ENCODE data around the gene ADCY9. TPM values are rescaled to one million over a fixed set of nuclear protein-coding genes. Genes with fewer than 3 reads are reported as not detected.

Gene ADCY9
- total and polyA plus RNA-seq, 2 experiments from 2014 or later, result 2.2 to 18.3 TPM

DNA sequence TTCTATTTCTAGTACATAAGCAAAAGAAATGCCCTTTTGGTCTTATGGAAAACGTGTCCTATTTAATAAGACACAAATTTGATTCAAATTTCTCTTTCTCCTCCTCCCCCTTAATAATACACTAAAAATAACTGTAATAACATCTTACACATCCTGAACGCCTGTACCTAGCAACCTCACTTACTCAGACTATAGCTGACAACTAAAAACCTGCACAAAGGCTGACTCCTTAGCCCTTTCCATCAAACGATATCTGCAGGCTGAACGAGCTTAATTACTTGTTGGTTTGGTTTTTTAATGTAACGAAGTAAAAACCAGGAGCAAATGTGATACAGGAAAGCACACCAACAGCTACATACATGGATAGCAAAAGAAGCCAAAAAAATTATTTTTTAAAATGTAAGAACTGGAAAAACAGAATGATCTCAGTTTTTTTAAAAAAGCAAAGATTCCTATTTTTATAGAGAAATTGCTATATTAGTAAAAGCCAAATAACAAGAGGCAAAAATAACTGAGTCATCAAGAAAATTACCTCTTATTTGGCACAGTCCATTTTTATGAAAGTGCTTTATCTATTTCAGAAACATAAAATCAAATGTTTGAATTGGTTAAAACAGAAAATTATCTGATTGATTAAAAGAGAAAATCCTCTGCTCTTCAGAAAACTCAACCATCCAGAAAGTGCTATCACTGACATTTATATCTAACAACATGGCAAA lies 23.5 kb downstream of the ADCY9 start:
- no peak overlapping the region for H2AFZ ChIP-seq
- no peaks in the 10 kb centered on the region for H3K27me3 ChIP-seq (ENCODE audit: insufficient read depth)
- H3K9me3 Mint-ChIP-seq, result no peaks in the 10 kb centered on the region
- no peaks in the 10 kb centered on the region for H3K36me3 Mint-ChIP-seq (ENCODE audit: low read depth)
- no peaks in the 10 kb centered on the region for H3K36me3 ChIP-seq (ENCODE audit: insufficient read depth)
- H3K4me3 ChIP-seq, result no peak overlapping the region
- H3K27ac Mint-ChIP-seq, result no peak overlapping the region
- H3K4me2 ChIP-seq, result no peak overlapping the region
- H3K4me1 ChIP-seq (ENCODE audit: insufficient read depth), result no peaks in the 10 kb centered on the region
- DNase-seq (ENCODE audit: low spot score), result no peak
- H3K4me1 Mint-ChIP-seq, result peaks cover 10% of the 10 kb centered on the region
- peaks cover 4% of the 10 kb centered on the region; the same call in 1 of the 2 replicates for H3K79me2 ChIP-seq (replicated peaks; ENCODE audit: insufficient read depth)
- H3F3A ChIP-seq (replicated peaks; ENCODE audit: low read depth), result no peaks in the 10 kb centered on the region
- H3K9me2 ChIP-seq (ENCODE audit: insufficient read depth), result no peaks in the 10 kb centered on the region
- no peak for ATAC-seq
- H3K27me3 Mint-ChIP-seq (ENCODE audit: insufficient read depth, low read depth, poor library complexity), result peaks cover 7% of the 10 kb centered on the region
- TF ChIP-seq, protein P1, sequence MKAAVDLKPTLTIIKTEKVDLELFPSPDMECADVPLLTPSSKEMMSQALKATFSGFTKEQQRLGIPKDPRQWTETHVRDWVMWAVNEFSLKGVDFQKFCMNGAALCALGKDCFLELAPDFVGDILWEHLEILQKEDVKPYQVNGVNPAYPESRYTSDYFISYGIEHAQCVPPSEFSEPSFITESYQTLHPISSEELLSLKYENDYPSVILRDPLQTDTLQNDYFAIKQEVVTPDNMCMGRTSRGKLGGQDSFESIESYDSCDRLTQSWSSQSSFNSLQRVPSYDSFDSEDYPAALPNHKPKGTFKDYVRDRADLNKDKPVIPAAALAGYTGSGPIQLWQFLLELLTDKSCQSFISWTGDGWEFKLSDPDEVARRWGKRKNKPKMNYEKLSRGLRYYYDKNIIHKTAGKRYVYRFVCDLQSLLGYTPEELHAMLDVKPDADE (IDR thresholded peaks at IDR 0.05), result no peak
- TF ChIP-seq CREB1 (CRISPR knock-in tag; IDR thresholded peaks at IDR 0.05; ENCODE audit: low read depth), result no peak
- H4K20me1 ChIP-seq (replicated peaks; ENCODE audit: insufficient read depth), result no peaks in the 10 kb centered on the region
- no peak overlapping the region for H3K4me3 Mint-ChIP-seq
- no peak overlapping the region for H3K27ac ChIP-seq (ENCODE audit: low read depth)

DNA sequence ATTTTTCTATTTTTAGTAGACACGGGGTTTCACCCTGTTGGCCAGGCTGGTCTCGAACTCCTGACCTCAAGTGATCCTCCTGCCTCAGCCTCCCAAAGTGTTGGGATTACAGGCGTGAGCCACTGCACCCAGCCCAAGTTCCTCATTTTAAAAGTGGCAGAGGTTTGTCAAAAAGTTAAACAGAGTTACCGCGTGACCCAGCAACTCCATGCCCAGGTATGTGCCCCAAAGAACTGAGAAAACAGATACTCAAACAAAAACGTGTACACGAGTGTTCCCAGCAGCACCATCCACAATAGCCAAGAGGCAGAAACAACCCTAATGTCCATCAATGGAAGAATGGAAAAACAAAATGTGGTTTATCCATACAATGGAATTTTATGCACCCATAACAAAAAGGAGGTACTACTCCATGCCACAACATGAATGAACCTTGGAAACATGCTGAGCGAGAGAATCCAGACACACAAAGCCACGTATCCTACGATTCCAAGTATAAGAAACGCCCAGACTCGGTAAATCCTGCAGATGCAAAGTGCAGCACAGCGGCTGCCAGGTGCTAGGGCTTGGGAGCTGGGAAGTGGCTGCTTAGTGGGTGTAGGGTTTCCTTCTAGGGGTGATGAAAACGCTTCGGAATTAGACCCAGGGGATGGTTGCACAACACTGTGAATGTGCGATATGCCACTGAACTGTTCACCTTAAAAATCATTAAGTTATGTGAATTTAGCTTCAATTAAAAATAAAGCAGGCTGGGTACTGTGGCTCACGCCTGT lies 24.8 kb downstream of the ADCY9 start:
- Histone ChIP-seq H3K9me2 (ENCODE audit: insufficient read depth) (no peaks in the 10 kb centered on the region), H3K4me2 (no peak overlapping the region), H3K79me2 (replicated peaks; ENCODE audit: insufficient read depth) (0 out of 2 replicates have a peak, but pooled peaks cover 4% of the 10 kb centered on the region), H3K27me3 (ENCODE audit: insufficient read depth) (no peaks in the 10 kb centered on the region), H3K4me3 (no peak overlapping the region), H4K20me1 (replicated peaks; ENCODE audit: insufficient read depth) (no peaks in the 10 kb centered on the region), H3K36me3 (ENCODE audit: insufficient read depth) (no peaks in the 10 kb centered on the region), H2AFZ (no peak overlapping the region), H3F3A (replicated peaks; ENCODE audit: low read depth) (no peaks in the 10 kb centered on the region), H3K27ac (ENCODE audit: low read depth) (no peak overlapping the region), H3K4me1 (ENCODE audit: insufficient read depth) (no peaks in the 10 kb centered on the region)
- TF ChIP-seq CREB1 (CRISPR knock-in tag; IDR thresholded peaks at IDR 0.05; ENCODE audit: low read depth) (no peak), EZH2phosphoT487 (IDR thresholded peaks at IDR 0.05; ENCODE audit: unreplicated experiment) (no peak), NANOG (IDR thresholded peaks at IDR 0.05; ENCODE audit: borderline replicate concordance) (no peak), POLR2AphosphoS5 (IDR thresholded peaks at IDR 0.05; ENCODE audit: low read depth) (no peak), EZH2 (IDR thresholded peaks at IDR 0.05; ENCODE audit: low read depth, unreplicated experiment) (no peak), JUNB (IDR thresholded peaks at IDR 0.05; ENCODE audit: unreplicated experiment) (no peak), ZNF331 (CRISPR knock-in tag; IDR thresholded peaks at IDR 0.05; ENCODE audit: low read depth) (no peak), STAT1 (IDR thresholded peaks at IDR 0.05; ENCODE audit: unreplicated experiment) (no peak)
- TF ChIP-seq, protein P2, sequence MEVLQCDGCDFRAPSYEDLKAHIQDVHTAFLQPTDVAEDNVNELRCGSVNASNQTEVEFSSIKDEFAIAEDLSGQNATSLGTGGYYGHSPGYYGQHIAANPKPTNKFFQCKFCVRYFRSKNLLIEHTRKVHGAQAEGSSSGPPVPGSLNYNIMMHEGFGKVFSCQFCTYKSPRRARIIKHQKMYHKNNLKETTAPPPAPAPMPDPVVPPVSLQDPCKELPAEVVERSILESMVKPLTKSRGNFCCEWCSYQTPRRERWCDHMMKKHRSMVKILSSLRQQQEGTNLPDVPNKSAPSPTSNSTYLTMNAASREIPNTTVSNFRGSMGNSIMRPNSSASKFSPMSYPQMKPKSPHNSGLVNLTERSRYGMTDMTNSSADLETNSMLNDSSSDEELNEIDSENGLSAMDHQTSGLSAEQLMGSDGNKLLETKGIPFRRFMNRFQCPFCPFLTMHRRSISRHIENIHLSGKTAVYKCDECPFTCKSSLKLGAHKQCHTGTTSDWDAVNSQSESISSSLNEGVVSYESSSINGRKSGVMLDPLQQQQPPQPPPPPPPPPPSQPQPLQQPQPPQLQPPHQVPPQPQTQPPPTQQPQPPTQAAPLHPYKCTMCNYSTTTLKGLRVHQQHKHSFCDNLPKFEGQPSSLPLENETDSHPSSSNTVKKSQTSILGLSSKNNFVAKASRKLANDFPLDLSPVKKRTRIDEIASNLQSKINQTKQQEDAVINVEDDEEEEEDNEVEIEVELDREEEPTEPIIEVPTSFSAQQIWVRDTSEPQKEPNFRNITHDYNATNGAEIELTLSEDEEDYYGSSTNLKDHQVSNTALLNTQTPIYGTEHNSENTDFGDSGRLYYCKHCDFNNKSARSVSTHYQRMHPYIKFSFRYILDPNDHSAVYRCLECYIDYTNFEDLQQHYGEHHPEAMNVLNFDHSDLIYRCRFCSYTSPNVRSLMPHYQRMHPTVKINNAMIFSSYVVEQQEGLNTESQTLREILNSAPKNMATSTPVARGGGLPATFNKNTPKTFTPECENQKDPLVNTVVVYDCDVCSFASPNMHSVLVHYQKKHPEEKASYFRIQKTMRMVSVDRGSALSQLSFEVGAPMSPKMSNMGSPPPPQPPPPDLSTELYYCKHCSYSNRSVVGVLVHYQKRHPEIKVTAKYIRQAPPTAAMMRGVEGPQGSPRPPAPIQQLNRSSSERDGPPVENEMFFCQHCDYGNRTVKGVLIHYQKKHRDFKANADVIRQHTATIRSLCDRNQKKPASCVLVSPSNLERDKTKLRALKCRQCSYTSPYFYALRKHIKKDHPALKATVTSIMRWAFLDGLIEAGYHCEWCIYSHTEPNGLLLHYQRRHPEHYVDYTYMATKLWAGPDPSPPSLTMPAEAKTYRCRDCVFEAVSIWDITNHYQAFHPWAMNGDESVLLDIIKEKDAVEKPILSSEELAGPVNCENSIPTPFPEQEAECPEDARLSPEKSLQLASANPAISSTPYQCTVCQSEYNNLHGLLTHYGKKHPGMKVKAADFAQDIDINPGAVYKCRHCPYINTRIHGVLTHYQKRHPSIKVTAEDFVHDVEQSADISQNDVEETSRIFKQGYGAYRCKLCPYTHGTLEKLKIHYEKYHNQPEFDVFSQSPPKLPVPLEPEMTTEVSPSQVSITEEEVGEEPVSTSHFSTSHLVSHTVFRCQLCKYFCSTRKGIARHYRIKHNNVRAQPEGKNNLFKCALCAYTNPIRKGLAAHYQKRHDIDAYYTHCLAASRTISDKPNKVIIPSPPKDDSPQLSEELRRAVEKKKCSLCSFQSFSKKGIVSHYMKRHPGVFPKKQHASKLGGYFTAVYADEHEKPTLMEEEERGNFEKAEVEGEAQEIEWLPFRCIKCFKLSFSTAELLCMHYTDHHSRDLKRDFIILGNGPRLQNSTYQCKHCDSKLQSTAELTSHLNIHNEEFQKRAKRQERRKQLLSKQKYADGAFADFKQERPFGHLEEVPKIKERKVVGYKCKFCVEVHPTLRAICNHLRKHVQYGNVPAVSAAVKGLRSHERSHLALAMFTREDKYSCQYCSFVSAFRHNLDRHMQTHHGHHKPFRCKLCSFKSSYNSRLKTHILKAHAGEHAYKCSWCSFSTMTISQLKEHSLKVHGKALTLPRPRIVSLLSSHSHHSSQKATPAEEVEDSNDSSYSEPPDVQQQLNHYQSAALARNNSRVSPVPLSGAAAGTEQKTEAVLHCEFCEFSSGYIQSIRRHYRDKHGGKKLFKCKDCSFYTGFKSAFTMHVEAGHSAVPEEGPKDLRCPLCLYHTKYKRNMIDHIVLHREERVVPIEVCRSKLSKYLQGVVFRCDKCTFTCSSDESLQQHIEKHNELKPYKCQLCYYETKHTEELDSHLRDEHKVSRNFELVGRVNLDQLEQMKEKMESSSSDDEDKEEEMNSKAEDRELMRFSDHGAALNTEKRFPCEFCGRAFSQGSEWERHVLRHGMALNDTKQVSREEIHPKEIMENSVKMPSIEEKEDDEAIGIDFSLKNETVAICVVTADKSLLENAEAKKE (CRISPR knock-in tag; IDR thresholded peaks at IDR 0.05), result no peak
- TF ChIP-seq, protein P1 (IDR thresholded peaks at IDR 0.05), result no peak
- H3K4me1 Mint-ChIP-seq, result peaks cover 8% of the 10 kb centered on the region
- DNase-seq (ENCODE audit: low spot score) (no peak), ATAC-seq (no peak)
- peaks cover 8% of the 10 kb centered on the region for H3K27me3 Mint-ChIP-seq (ENCODE audit: insufficient read depth, low read depth, poor library complexity)
- no peak overlapping the region for H3K4me3 Mint-ChIP-seq
- H3K27ac Mint-ChIP-seq, result no peak overlapping the region
- no peaks in the 10 kb centered on the region for H3K9me3 Mint-ChIP-seq
- H3K36me3 Mint-ChIP-seq (ENCODE audit: low read depth), result no peaks in the 10 kb centered on the region

All from GM23338 (cell line).